ENCODE results near the gene GALNT17.

Gene GALNT17

GRCh38 chr7:71404726-71405345, 272.9 kb downstream of the GALNT17 start:
- DNase-seq, result no peak

- DNase-seq, result no peak
Measured at GRCh38 chr7:71408271-71408670, 276.3 kb downstream of the GALNT17 start.

GRCh38 chr7:71409550-71410157, 277.7 kb downstream of the GALNT17 start:
- no peak for DNase-seq

GRCh38 chr7:71411475-71411874, 279.5 kb downstream of the GALNT17 start:
- no peak for DNase-seq

- no peak for DNase-seq
Measured at GRCh38 chr7:71414490-71414889, 282.5 kb downstream of the GALNT17 start.

GRCh38 chr7:71419546-71420337, 287.8 kb downstream of the GALNT17 start:
- DNase-seq, result no peak

- no peak for DNase-seq
Measured at GRCh38 chr7:71422104-71422503, 290.2 kb downstream of the GALNT17 start.

GRCh38 chr7:71424166-71425035, 292.5 kb downstream of the GALNT17 start:
- DNase-seq, result no peak

GRCh38 chr7:71429083-71429482, 297.1 kb downstream of the GALNT17 start:
- DNase-seq, result no peak

GRCh38 chr7:71430246-71430645, 298.3 kb downstream of the GALNT17 start:
- no peak for DNase-seq

- DNase-seq, result no peak
Measured at GRCh38 chr7:71439321-71439720, 307.4 kb downstream of the GALNT17 start.

GRCh38 chr7:71442492-71443190, 310.7 kb downstream of the GALNT17 start:
- DNase-seq, result no peak

GRCh38 chr7:71443191-71443530, 311.2 kb downstream of the GALNT17 start:
- no peak for DNase-seq

GRCh38 chr7:71444130-71444529, 312.2 kb downstream of the GALNT17 start:
- DNase-seq, result no peak

GRCh38 chr7:71453630-71454029, 321.7 kb downstream of the GALNT17 start:
- no peak for DNase-seq

- no peak for DNase-seq
Measured at GRCh38 chr7:71454981-71455380, 323.0 kb downstream of the GALNT17 start.

- DNase-seq, result no peak
Measured at GRCh38 chr7:71457021-71457420, 325.1 kb downstream of the GALNT17 start.

GRCh38 chr7:71457846-71458590, 326.1 kb downstream of the GALNT17 start:
- no peak for DNase-seq

GRCh38 chr7:71459132-71459531, 327.2 kb downstream of the GALNT17 start:
- no peak for DNase-seq

GRCh38 chr7:71461572-71461971, 329.6 kb downstream of the GALNT17 start:
- DNase-seq, result no peak

- no peak for DNase-seq
Measured at GRCh38 chr7:71465741-71466189, 333.8 kb downstream of the GALNT17 start.
